GM18868 (cell line): ENCODE results near the gene EXO1.
A peak's percentile ranks its signal among the peaks of the same experiment; 100 is the strongest.
"Not testable (repeated sequence)": the region's sequence is repeated elsewhere in the genome, so short reads cannot be mapped to it uniquely, and the experiment has no call there.

Source experiments
- ATAC-seq: cut with Tn5 transposase; IDR thresholded peaks from one replicate; pipeline ENCODE4 v1.9.1; 2021; ENCODE audit warnings: mild to moderate bottlenecking, moderate library complexity; ENCODE audit not compliant: unreplicated experiment

EXO1 gene

DNA sequence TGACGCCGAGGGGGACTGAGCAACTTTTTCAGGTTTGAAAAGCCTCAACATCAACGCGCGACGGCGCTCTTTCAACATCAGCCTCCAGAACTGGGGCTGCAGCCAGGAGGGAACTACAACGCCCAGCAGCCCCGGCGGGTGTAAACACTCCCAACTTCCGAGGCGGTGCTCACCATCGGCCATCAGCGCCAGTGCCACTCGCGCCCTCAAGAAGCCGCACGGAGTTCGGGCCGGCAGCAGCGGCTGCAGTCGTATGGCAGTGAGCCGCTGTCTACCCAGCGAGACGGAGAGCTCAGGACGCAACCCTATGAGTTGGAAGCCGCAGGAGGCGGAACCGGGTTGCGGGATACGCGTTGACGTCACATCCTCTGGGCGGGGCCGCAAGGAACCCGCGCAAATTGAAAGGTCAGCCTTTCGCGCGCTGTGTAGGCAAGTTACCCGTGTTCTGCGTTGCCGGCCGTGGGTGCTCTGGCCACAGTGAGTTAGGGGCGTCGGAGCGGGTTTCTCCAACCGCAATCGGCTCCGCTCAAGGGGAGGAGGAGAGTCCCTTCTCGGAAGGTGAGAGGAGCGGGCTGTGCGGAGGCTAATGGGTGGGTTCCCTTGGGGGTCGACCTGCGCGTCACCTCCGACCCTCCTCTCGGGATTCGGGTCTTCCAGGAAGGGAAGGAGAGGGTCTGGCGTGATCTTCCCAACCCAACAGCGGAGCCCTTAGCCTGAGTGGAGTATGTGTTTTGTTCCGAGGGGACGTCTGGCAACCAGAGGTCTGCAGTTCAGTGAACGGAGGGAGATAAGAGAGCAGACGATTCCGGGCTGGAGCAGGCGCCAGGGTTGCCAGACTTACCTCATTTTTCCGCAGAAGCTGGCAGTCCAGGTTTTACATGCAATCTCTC, at the start of gene EXO1:
Gene EXO1, plus strand, starts transcription at position 409 of the 890 bp plus-strand sequence. CDS start 2,222 bp downstream, outside the sequence.
- ATAC-seq, result peak; percentile 95

GRCh38 chr1:241799416-241799815, 48.6 kb upstream of the EXO1 start:
- no peak for ATAC-seq

- no peak for ATAC-seq
These were observed 47.4 kb upstream of the EXO1 start for GRCh38 chr1:241800640-241801039.

GRCh38 chr1:241802863-241803262, 45.1 kb upstream of the EXO1 start:
- ATAC-seq, result no peak

- ATAC-seq, result not testable (repeated sequence)
These were observed 43.3 kb upstream of the EXO1 start for GRCh38 chr1:241804706-241805105.

GRCh38 chr1:241808265-241808664, 39.7 kb upstream of the EXO1 start:
- no peak for ATAC-seq

DNA sequence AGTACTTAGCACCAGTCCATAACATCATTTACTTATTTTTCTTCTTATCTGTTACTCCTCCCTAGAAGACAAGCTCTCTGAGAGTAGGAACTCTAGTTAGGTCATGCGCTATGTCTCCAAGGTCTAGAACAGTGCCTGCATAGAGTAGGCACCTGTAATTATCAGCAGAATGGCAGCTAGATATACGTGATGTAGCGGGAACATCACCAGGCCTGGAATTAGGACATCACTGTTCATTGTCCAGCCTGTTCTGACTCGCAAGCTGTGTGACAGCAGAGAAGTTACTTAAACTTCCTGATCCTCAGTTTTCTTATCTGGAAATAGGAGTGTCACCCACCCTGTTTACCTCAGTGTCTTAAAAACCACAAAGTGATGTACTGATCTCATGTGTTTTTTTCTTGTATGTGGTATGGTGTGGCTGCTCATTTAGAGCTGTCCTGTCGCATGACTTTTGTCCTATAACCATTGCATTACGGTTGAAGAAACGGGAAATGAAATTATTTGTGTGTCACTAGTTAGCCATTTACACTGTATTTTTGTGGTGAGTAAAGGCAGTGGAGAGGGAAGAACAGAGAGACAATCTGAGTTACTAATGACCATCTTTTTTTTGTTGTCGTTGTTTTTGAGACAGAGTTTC, 37.1 kb upstream of the EXO1 start:
- peak; percentile 76 for ATAC-seq

DNA sequence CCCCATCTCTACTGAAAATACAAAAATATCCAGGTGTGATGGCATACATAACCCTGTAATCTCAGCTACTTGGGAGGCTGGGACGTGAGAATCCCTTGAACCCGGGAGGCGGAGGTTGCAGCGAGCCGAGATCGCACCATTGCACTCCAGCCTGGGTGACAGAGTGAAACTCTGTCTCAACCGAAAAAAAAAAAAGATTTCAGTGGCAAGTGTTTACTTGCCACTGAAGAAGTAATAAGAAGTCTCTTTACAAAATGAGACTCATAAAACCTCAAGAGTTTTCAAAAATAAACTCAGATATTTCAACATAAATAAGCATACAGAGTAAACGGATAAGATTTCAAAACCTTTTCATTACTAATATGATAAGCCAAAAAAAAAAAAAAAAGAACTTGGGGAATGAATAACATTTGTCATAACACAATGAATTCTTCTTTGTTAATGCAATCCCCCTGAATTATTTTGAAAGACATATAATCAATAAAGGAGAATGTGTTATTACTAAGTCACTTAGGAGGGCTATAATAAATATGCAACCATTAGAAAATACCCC, 34.2 kb upstream of the EXO1 start:
- no peak for ATAC-seq

DNA sequence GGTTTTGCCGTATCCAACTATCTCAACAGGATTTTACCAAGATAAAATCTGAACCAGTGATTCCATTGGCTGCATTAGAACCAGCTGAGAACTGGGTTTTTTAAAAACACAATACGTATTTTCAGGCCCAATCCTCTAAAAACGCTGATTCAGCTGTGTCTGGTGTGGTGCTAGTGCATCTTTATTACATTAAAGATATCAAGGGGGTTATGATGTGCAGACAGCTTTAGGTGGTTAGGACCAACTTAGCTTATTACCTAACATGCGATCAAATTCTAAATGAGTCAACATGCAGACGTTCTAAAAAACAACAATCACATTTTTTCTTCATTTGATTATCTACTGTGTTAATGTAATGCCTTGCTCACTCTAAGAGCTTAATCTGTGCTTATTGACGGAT, 32.0 kb upstream of the EXO1 start:
- no peak for ATAC-seq

- no peak for ATAC-seq
These were observed 30.6 kb upstream of the EXO1 start for GRCh38 chr1:241817331-241817792.

DNA sequence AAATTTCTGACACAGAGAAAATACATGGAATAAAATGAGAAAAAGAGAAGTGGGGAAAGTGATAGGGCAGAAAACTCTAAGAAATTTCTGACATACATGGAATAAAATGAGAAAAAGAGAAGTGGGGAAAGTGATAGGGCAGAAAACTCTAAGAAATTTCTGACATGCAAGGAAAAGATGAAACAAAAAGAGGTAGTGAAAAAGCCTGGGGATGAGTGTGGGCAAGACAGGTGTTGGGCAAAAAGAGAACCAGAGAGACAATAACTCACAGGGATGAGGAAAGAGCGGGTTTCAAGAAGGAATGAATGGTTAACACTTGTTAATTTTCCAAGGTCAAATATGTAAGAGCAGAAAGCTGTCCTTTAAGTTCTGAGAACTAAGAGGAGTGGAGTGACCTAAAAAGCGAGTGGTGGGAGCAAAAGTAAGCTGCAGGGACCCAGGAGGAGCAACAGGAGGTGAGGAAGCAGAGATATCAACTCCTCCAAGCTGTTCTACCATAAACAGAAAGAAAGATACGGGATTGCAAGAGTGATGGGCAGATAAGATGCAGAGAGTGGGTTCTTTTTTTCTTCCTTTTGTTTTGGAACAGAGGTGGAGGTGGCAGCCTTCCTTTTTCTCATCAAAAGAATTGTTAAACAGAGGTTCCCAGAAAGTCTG, 29.9 kb upstream of the EXO1 start:
- peak; percentile 71 for ATAC-seq

DNA sequence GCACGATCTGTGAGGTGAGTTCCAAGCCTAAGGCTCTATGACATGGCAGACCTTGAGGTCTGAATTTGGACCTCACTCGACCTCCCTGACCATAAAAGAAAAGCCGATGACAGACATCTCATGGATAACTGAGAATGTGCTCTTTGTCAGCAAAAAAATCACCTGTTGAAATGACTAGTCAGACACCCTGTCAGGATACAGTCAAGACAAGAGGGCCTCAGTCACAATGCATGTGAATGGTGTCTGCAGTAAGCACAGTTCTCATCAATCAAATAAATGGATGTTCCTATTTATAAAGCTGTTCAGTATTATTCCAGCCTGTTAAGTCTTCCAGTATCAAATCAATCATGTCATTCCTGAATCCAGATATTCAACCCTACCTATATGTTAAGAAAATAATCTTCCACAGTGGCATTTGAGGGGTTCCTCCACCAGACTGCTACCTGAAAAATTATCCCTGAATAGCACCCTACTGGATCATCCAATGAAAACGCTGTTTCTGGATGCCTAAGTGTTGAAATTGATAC, 28.6 kb upstream of the EXO1 start:
- ATAC-seq, result no peak

DNA sequence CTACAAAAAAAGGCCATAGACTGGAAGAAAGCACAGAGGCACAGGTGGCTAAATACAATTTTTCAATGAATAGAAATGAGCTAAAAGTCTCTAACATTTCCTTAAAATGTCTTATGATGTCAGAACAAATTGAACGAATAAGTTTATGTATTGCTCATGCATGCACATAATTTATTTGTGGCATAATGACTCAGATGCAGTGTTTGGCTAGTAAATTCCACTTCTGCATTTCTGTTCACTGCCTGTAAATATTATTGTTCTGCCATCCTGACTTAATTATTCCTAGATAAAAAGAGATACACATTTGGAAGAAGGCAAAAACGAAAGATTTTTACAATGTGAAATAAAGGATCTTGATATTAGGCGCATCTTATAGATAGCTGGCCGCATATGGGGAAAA, 26.6 kb upstream of the EXO1 start:
- ATAC-seq, result no peak

DNA sequence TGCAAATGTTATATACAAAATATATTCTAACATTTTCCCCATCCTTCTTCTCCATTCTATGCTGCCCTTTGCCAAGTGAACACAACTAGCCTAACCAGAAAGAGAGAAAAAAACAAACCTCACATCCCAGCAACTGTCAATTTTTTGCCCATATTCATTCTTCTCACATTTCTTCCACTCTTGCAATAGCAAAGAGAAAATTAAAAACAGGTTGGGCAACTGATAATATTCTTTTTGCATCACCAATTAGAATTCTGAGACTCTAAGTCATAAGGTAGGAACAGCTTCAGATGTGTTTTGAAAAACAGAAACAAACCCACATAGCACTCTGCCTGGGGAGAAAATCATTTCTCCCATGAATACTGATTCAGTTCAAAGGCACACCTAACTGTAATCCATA, 25.2 kb upstream of the EXO1 start:
- no peak for ATAC-seq

DNA sequence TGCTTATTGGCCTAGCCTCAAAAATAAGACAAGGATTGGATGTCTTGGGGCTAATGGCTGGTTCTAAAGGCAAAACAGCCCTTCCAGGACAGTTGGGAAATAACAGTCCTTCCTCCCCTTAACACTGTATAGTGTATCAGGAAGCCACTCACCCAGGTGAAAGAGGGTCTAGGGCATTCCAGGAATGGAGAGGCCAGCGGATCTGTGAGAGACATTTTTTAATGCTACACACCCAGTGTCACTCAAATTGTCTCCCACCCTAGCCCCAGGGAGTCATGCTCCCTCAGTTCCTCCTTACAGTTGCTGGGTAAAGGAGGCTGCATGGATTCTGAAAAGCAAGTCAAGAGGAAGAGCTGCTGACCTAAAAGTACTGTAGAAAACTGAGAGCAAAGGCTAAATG, 24.1 kb upstream of the EXO1 start:
- ATAC-seq, result no peak

DNA sequence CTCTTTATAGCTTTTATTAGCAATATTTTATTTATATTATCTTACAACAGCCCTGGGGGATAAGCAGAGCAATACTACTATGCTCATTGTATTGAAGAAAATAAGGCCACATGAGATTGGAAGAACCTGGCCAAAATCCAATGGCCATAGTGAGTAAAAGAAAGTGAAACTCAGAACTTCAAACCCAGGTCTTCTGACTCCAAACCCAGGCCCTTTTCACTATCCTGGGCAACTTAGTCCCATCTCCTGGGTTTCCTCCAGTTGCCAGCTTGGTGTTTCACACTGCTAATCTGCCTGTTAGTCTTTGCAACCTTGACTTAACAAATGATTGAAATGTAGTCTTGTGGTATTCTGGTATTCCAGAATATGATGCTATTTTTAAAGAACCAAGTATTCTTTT, 22.4 kb upstream of the EXO1 start:
- no peak for ATAC-seq

GRCh38 chr1:241826613-241827012, 21.4 kb upstream of the EXO1 start:
- not testable (repeated sequence) for ATAC-seq

GRCh38 chr1:241827264-241827663, 20.7 kb upstream of the EXO1 start:
- no peak for ATAC-seq

- ATAC-seq, result peak; percentile 65
These were observed 19.5 kb upstream of the EXO1 start for GRCh38 chr1:241828463-241829021.

GRCh38 chr1:241829468-241829867, 18.5 kb upstream of the EXO1 start:
- ATAC-seq, result no peak
